Activated CD4-positive, alpha-beta T cell treated with anti-CD3 and anti-CD28 coated beads, Interleukin-2, amount 10 ng/mL, durations not matched to agents 24 days and 14 days (primary cell): Measurements from ENCODE around the gene DTYMK. TPM values are rescaled to one million over a fixed set of nuclear protein-coding genes. Genes with fewer than 3 reads are reported as not detected.

Experiments used
- DNase-seq: peaks from one replicate; pipeline ENCODE4 v3.0.0; 2022
- H3K27ac Mint-ChIP-seq: one replicate; pipeline ENCODE4 v1.8.0; 2022; ENCODE audit warnings: mild to moderate bottlenecking, mixed read lengths
- H3K27me3 Mint-ChIP-seq: one replicate; pipeline ENCODE4 v1.8.0; 2022; ENCODE audit warnings: mixed read lengths
- H3K36me3 Mint-ChIP-seq: one replicate; pipeline ENCODE4 v1.8.0; 2022; ENCODE audit warnings: low read depth, mild to moderate bottlenecking, mixed read lengths
- H3K4me1 Mint-ChIP-seq: one replicate; pipeline ENCODE4 v1.8.0; 2021; ENCODE audit warnings: mixed read lengths
- H3K4me3 Mint-ChIP-seq: one replicate; pipeline ENCODE4 v1.8.0; 2022; ENCODE audit warnings: mild to moderate bottlenecking, moderate library complexity, mixed read lengths
- H3K9me3 Mint-ChIP-seq: one replicate; pipeline ENCODE4 v1.8.0; 2021; ENCODE audit warnings: mixed read lengths
- intact Hi-C: fragments of 100-400 bp; cut with micrococcal nuclease; formaldehyde crosslinking; loops from one replicate; pipeline ENCODE4 v1.15.1; 2023
- total RNA-seq: library from RNA; stranded (reverse); gene quantifications from 2 replicates; pipeline ENCODE4 v1.2.3, GENCODE V29; 2022

DTYMK gene
- total RNA-seq, 1 donor from 2014 or later, result 110 TPM

GRCh38 chr2:241701149-241701398 is 14.5 kb upstream of the DTYMK start:
- Mint-ChIP-seq H3K27me3 (no peaks in the 10 kb centered on the region), H3K9me3 (no peaks in the 10 kb centered on the region), H3K36me3 (peaks cover 26% of the 10 kb centered on the region), H3K27ac (peak overlapping the region; percentile 91), H3K4me3 (peak overlapping the region; percentile 92), H3K4me1 (peaks cover 15% of the 10 kb centered on the region)
- intact Hi-C loops, result loop anchor here (1.0 to 5.0 kb wide), 4 partner anchors 64 to 386 kb away; partner anchors contain the start of genes ATG4B, FARP2, HDLBP and SEPTIN2
- no peak for DNase-seq

- H3K4me3 Mint-ChIP-seq, result no peak overlapping the region
- H3K36me3 Mint-ChIP-seq, result peaks cover 25% of the 10 kb centered on the region
- H3K9me3 Mint-ChIP-seq, result no peaks in the 10 kb centered on the region
- H3K4me1 Mint-ChIP-seq, result peaks cover 7% of the 10 kb centered on the region
- H3K27ac Mint-ChIP-seq, result no peak overlapping the region
- DNase-seq, result no peak
- intact Hi-C loops, result no loop called here
- no peaks in the 10 kb centered on the region for H3K27me3 Mint-ChIP-seq
Measured at GRCh38 chr2:241695651-241696050, 9.0 kb upstream of the DTYMK start.

GRCh38 chr2:241692448-241692847 is 5.8 kb upstream of the DTYMK start:
- DNase-seq, result no peak
- Mint-ChIP-seq H3K9me3 (no peaks in the 10 kb centered on the region), H3K27ac (no peak overlapping the region), H3K4me3 (no peak overlapping the region), H3K36me3 (peaks cover 34% of the 10 kb centered on the region), H3K27me3 (no peaks in the 10 kb centered on the region), H3K4me1 (peaks cover 11% of the 10 kb centered on the region)
- intact Hi-C loops, result no loop called here

- DNase-seq, result no peak
- H3K4me3 Mint-ChIP-seq, result no peak overlapping the region
- intact Hi-C loops, result no loop called here
- no peak overlapping the region for H3K27ac Mint-ChIP-seq
- H3K27me3 Mint-ChIP-seq, result no peaks in the 10 kb centered on the region
- H3K36me3 Mint-ChIP-seq, result peaks cover 33% of the 10 kb centered on the region
- H3K4me1 Mint-ChIP-seq, result peaks cover 17% of the 10 kb centered on the region
- H3K9me3 Mint-ChIP-seq, result no peaks in the 10 kb centered on the region
Measured at GRCh38 chr2:241690202-241690717, 3.6 kb upstream of the DTYMK start.

GRCh38 chr2:241689306-241689705 is 2.7 kb upstream of the DTYMK start:
- H3K4me1 Mint-ChIP-seq, result peaks cover 19% of the 10 kb centered on the region
- no peak for DNase-seq

GRCh38 chr2:241686324-241686649 is 328 bp downstream of the DTYMK start:
- no peaks in the 10 kb centered on the region for H3K9me3 Mint-ChIP-seq
- peak overlapping the region; percentile 85 for H3K27ac Mint-ChIP-seq
- H3K27me3 Mint-ChIP-seq, result no peaks in the 10 kb centered on the region
- DNase-seq, result no peak
- intact Hi-C loops, result loop anchor here (1.0 to 5.0 kb wide), 8 partner anchors 16 to 371 kb away; partner anchors contain the start of genes ATG4B, FARP2, HDLBP and ING5
- peaks cover 24% of the 10 kb centered on the region for H3K4me1 Mint-ChIP-seq
- peaks cover 40% of the 10 kb centered on the region for H3K36me3 Mint-ChIP-seq
- peak overlapping the region; percentile 90 for H3K4me3 Mint-ChIP-seq

More at GRCh38 chr2:241689306-241689705, 2.7 kb upstream of the DTYMK start:
- Mint-ChIP-seq H3K9me3 (no peaks in the 10 kb centered on the region), H3K27me3 (no peaks in the 10 kb centered on the region), H3K27ac (peak overlapping the region; percentile 17), H3K4me3 (peak overlapping the region; percentile 49), H3K36me3 (peaks cover 34% of the 10 kb centered on the region)
- intact Hi-C loops, result loop anchor here (5.0 kb wide), 2 partner anchors 173 to 332 kb away; partner anchors contain the start of gene FARP2

GRCh38 chr2:241680827-241681599 is 5.6 kb downstream of the DTYMK start:
- DNase-seq, result no peak
- H3K27ac Mint-ChIP-seq, result peak overlapping the region; percentile 43
- H3K4me3 Mint-ChIP-seq, result no peak overlapping the region
- intact Hi-C loops, result no loop called here
- H3K9me3 Mint-ChIP-seq, result no peaks in the 10 kb centered on the region
- H3K36me3 Mint-ChIP-seq, result peaks cover 53% of the 10 kb centered on the region
- H3K4me1 Mint-ChIP-seq, result peaks cover 18% of the 10 kb centered on the region
- no peaks in the 10 kb centered on the region for H3K27me3 Mint-ChIP-seq

- intact Hi-C loops, result no loop called here
- no peaks in the 10 kb centered on the region for H3K27me3 Mint-ChIP-seq
- no peak overlapping the region for H3K4me3 Mint-ChIP-seq
- peaks cover 11% of the 10 kb centered on the region for H3K4me1 Mint-ChIP-seq
- no peak for DNase-seq
- no peak overlapping the region for H3K27ac Mint-ChIP-seq
- no peaks in the 10 kb centered on the region for H3K9me3 Mint-ChIP-seq
- H3K36me3 Mint-ChIP-seq, result peaks cover 52% of the 10 kb centered on the region
Measured at GRCh38 chr2:241680044-241680443, 6.6 kb downstream of the DTYMK start.

- Mint-ChIP-seq H3K9me3 (no peaks in the 10 kb centered on the region), H3K36me3 (peaks cover 48% of the 10 kb centered on the region), H3K27me3 (no peaks in the 10 kb centered on the region), H3K4me3 (no peak overlapping the region), H3K4me1 (peaks cover 8% of the 10 kb centered on the region), H3K27ac (no peak overlapping the region)
- DNase-seq, result no peak
- intact Hi-C loops, result no loop called here
Measured at GRCh38 chr2:241678784-241679540, 7.7 kb downstream of the DTYMK start.

- H3K9me3 Mint-ChIP-seq, result no peaks in the 10 kb centered on the region
- no peaks in the 10 kb centered on the region for H3K27me3 Mint-ChIP-seq
- peaks cover 10% of the 10 kb centered on the region for H3K4me1 Mint-ChIP-seq
- no peak for DNase-seq
- H3K4me3 Mint-ChIP-seq, result no peak overlapping the region
- peaks cover 47% of the 10 kb centered on the region for H3K36me3 Mint-ChIP-seq
- H3K27ac Mint-ChIP-seq, result no peak overlapping the region
- intact Hi-C loops, result no loop called here
Measured at GRCh38 chr2:241678307-241678706, 8.3 kb downstream of the DTYMK start.

GRCh38 chr2:241677392-241677791 is 9.2 kb downstream of the DTYMK start:
- Mint-ChIP-seq H3K27me3 (no peaks in the 10 kb centered on the region), H3K9me3 (no peaks in the 10 kb centered on the region), H3K27ac (no peak overlapping the region), H3K4me3 (no peak overlapping the region), H3K36me3 (peaks cover 42% of the 10 kb centered on the region), H3K4me1 (peaks cover 10% of the 10 kb centered on the region)
- intact Hi-C loops, result no loop called here
- no peak for DNase-seq

GRCh38 chr2:241676665-241677064 is 9.9 kb downstream of the DTYMK start:
- Mint-ChIP-seq H3K27ac (peak overlapping the region; percentile 8), H3K4me3 (no peak overlapping the region), H3K9me3 (no peaks in the 10 kb centered on the region), H3K4me1 (peaks cover 9% of the 10 kb centered on the region), H3K27me3 (no peaks in the 10 kb centered on the region), H3K36me3 (peaks cover 40% of the 10 kb centered on the region)
- DNase-seq, result no peak
- intact Hi-C loops, result no loop called here

- H3K4me3 Mint-ChIP-seq, result no peak overlapping the region
- H3K4me1 Mint-ChIP-seq, result peaks cover 5% of the 10 kb centered on the region
- peaks cover 33% of the 10 kb centered on the region for H3K36me3 Mint-ChIP-seq
- no peaks in the 10 kb centered on the region for H3K27me3 Mint-ChIP-seq
- intact Hi-C loops, result no loop called here
- no peaks in the 10 kb centered on the region for H3K9me3 Mint-ChIP-seq
- no peak for DNase-seq
- no peak overlapping the region for H3K27ac Mint-ChIP-seq
Measured at GRCh38 chr2:241675885-241676284, 10.7 kb downstream of the DTYMK start.
